Breast epithelium (tissue), 4 donors: ENCODE data around the gene NAV2. TPM values are rescaled to one million over a fixed set of nuclear protein-coding genes. Genes with fewer than 3 reads are reported as not detected.
A peak's percentile ranks its signal among the peaks of the same experiment; 100 is the strongest.

ENCODE experiments used
- DNase-seq, 2 donors: peaks; one replicate each; pipeline ENCODE4 v3.0.0-alpha.2; 2019; ENCODE audit warnings: low spot score in 2 of 2
- H3K27ac ChIP-seq, 2 donors: fragments of 200-600 bp; sonication (generic) in 1 of 2; one replicate each; pipeline ENCODE4 v1.5.1; 2016 to 2019; ENCODE audit warnings: mild to moderate bottlenecking in 1 of 2
- H3K27me3 ChIP-seq, 2 donors: fragments of 200-600 bp; sonication (generic) in 1 of 2; one replicate each; pipeline versions ENCODE4 v1.5.1 to v1.6.0; 2017 to 2019; ENCODE audit warnings: control low read depth in 1 of 2, mild to moderate bottlenecking in 1 of 2
- H3K36me3 ChIP-seq: fragments of 200-600 bp; one replicate; pipeline ENCODE4 v1.5.1; 2019
- H3K4me1 ChIP-seq, 2 donors: fragments of 200-600 bp; sonication (generic); one replicate each; pipeline ENCODE4 v1.5.1; 2016 to 2019; ENCODE audit warnings: control low read depth in 1 of 2
- H3K4me3 ChIP-seq, 3 donors: fragments of 200-600 bp; sonication (generic); 1 replicate in 2 of 3; 2 replicates in 1 of 3; pipeline ENCODE4 v1.5.1; 2016 to 2019; ENCODE audit warnings: mild to moderate bottlenecking in 3 of 3, moderate library complexity in 2 of 3
- H3K9me3 ChIP-seq, 2 donors: fragments of 200-600 bp; sonication (generic) in 1 of 2; one replicate each; pipeline ENCODE4 v1.5.1; 2016 to 2019; ENCODE audit warnings: control low read depth in 1 of 2
- CTCF ChIP-seq, 3 donors: fragments of 450-650 bp; IDR thresholded peaks; one replicate each; pipeline ENCODE4 v1.5.1; 2016 to 2017; ENCODE audit warnings: antibody characterized with exemption in 3 of 3, mild to moderate bottlenecking in 3 of 3, moderate library complexity in 3 of 3
- POLR2A ChIP-seq: fragments of 450-650 bp; IDR thresholded peaks from one replicate; pipeline ENCODE4 v1.6.1; 2016; ENCODE audit warnings: antibody characterized with exemption, mild to moderate bottlenecking, moderate library complexity
- POLR2AphosphoS5 ChIP-seq, 3 donors: sonication (generic); formaldehyde crosslinking; IDR thresholded peaks; one replicate each; pipeline ENCODE4 v1.6.1; 2017; ENCODE audit warnings: antibody characterized with exemption in 3 of 3
- intact Hi-C: fragments of 100-400 bp; cut with DNase I; formaldehyde crosslinking; loops from one replicate; pipeline ENCODE4 v1.15.1; 2023; ENCODE audit warnings: low total_unique reads
- total RNA-seq, 3 donors: library from RNA; depleted of rRNA; stranded (reverse); fragments of >200 nt; gene quantifications; one replicate each; pipeline ENCODE4 v1.1.0, GENCODE V29; 2016

Gene NAV2
- total RNA-seq, 3 donors from 2014 or later, result 28.2 to 61.8 (median 31.4) TPM

- Histone ChIP-seq H3K4me3 (no peak overlapping the region), H3K4me1 (no peaks in the 10 kb centered on the region), H3K27ac (no peak overlapping the region), H3K9me3 (no peaks in the 10 kb centered on the region), H3K36me3 (no peaks in the 10 kb centered on the region), H3K27me3 (no peaks in the 10 kb centered on the region)
- no peak for DNase-seq
- TF ChIP-seq POLR2AphosphoS5 (IDR thresholded peaks at IDR 0.05) (no peak), CTCF (IDR thresholded peaks at IDR 0.05) (no peak), POLR2A (no peak)
- intact Hi-C loops, result no loop called here
Measured at GRCh38 chr11:19973136-19973635, 260.5 kb downstream of the NAV2 start.

GRCh38 chr11:19974886-19975285 is 262.2 kb downstream of the NAV2 start:
- no peak for DNase-seq
- TF ChIP-seq POLR2A (no peak), POLR2AphosphoS5 (IDR thresholded peaks at IDR 0.05) (no peak), CTCF (IDR thresholded peaks at IDR 0.05) (no peak)
- Histone ChIP-seq H3K27ac (no peak overlapping the region), H3K9me3 (no peaks in the 10 kb centered on the region), H3K27me3 (no peaks in the 10 kb centered on the region), H3K4me1 (no peaks in the 10 kb centered on the region), H3K4me3 (no peak overlapping the region), H3K36me3 (no peaks in the 10 kb centered on the region)
- intact Hi-C loops, result no loop called here

GRCh38 chr11:19975414-19975990 is 262.9 kb downstream of the NAV2 start:
- TF ChIP-seq POLR2AphosphoS5 (IDR thresholded peaks at IDR 0.05), result no peak
- intact Hi-C loops, result no loop called here
- DNase-seq, result no peak
- no peaks in the 10 kb centered on the region for H3K9me3 ChIP-seq
- H3K36me3 ChIP-seq, result no peaks in the 10 kb centered on the region
- no peaks in the 10 kb centered on the region for H3K4me1 ChIP-seq
- no peak overlapping the region for H3K4me3 ChIP-seq
- no peak overlapping the region for H3K27ac ChIP-seq
- H3K27me3 ChIP-seq, result no peaks in the 10 kb centered on the region

GRCh38 chr11:19976281-19976941 is 263.8 kb downstream of the NAV2 start:
- intact Hi-C loops, result no loop called here
- no peaks in the 10 kb centered on the region for H3K4me1 ChIP-seq
- no peak overlapping the region for H3K4me3 ChIP-seq
- no peaks in the 10 kb centered on the region for H3K36me3 ChIP-seq
- no peaks in the 10 kb centered on the region for H3K9me3 ChIP-seq
- no peak for TF ChIP-seq POLR2A
- no peak for TF ChIP-seq POLR2AphosphoS5 (IDR thresholded peaks at IDR 0.05)
- TF ChIP-seq CTCF (IDR thresholded peaks at IDR 0.05), result no peak
- H3K27me3 ChIP-seq, result no peaks in the 10 kb centered on the region
- no peak overlapping the region for H3K27ac ChIP-seq
- no peak for DNase-seq

- Histone ChIP-seq H3K36me3 (no peaks in the 10 kb centered on the region), H3K27me3 (no peaks in the 10 kb centered on the region), H3K9me3 (no peaks in the 10 kb centered on the region), H3K4me1 (no peaks in the 10 kb centered on the region), H3K4me3 (no peak overlapping the region), H3K27ac (peak overlapping the region in 1 of 2 donors; percentile 81)
- TF ChIP-seq POLR2A (no peak), POLR2AphosphoS5 (IDR thresholded peaks at IDR 0.05) (no peak), CTCF (IDR thresholded peaks at IDR 0.05) (no peak)
- intact Hi-C loops, result no loop called here
- DNase-seq, result no peak
Measured at GRCh38 chr11:19977941-19978340, 265.3 kb downstream of the NAV2 start.
